Lower leg skin (tissue), 4 donors: ENCODE results near the gene MBNL2. TPM values are rescaled to one million over a fixed set of nuclear protein-coding genes. Genes with fewer than 3 reads are reported as not detected.

ENCODE experiments used
- DNase-seq, 2 donors: peaks; one replicate each; pipeline ENCODE4 v3.0.0-alpha.2; 2019; ENCODE audit warnings: low spot score in 2 of 2
- H3K4me3 ChIP-seq: fragments of 200-600 bp; sonication (generic); 2 replicates; pipeline ENCODE4 v1.5.1; 2017; ENCODE audit warnings: mild to moderate bottlenecking, low read depth; ENCODE audit not compliant: poor library complexity, severe bottlenecking
- POLR2A ChIP-seq, 2 donors: fragments of 450-650 bp; IDR thresholded peaks; one replicate each; pipeline ENCODE4 v1.6.1; 2016 to 2017; ENCODE audit warnings: antibody characterized with exemption in 2 of 2, mild to moderate bottlenecking in 1 of 2, moderate library complexity in 1 of 2
- WGBS, 2 donors: methylation state at CpG; one replicate each; pipeline ENCODE4 v1.1.5; 2018; 5-methylcytosine and 5-hydroxymethylcytosine counted together
- intact Hi-C: fragments of 100-400 bp; cut with DNase I; formaldehyde crosslinking; loops from one replicate; pipeline ENCODE4 v1.15.0; 2023; ENCODE audit warnings: low total_unique reads
- total RNA-seq, 4 donors: library from RNA; depleted of rRNA; stranded (reverse); fragments of >200 nt; gene quantifications; one replicate each; pipeline ENCODE4 v1.1.0, GENCODE V29; 2016
- TF ChIP-seq, protein P1 (sequence below), 3 donors: fragments of 450-650 bp; IDR thresholded peaks; one replicate each; pipeline ENCODE4 v1.5.1; 2016; ENCODE audit warnings: antibody characterized with exemption in 3 of 3, mild to moderate bottlenecking in 3 of 3, moderate library complexity in 2 of 3

MBNL2 gene
- total RNA-seq, 4 donors from 2014 or later = 37.6 to 59.5 (median 45.4) TPM

- DNase-seq = no peak
- WGBS, 2 donors = 77 to 88% methylated on average over 6 of the region's 6 CpGs
- no peak overlapping the region for H3K4me3 ChIP-seq
- TF ChIP-seq, protein P1, sequence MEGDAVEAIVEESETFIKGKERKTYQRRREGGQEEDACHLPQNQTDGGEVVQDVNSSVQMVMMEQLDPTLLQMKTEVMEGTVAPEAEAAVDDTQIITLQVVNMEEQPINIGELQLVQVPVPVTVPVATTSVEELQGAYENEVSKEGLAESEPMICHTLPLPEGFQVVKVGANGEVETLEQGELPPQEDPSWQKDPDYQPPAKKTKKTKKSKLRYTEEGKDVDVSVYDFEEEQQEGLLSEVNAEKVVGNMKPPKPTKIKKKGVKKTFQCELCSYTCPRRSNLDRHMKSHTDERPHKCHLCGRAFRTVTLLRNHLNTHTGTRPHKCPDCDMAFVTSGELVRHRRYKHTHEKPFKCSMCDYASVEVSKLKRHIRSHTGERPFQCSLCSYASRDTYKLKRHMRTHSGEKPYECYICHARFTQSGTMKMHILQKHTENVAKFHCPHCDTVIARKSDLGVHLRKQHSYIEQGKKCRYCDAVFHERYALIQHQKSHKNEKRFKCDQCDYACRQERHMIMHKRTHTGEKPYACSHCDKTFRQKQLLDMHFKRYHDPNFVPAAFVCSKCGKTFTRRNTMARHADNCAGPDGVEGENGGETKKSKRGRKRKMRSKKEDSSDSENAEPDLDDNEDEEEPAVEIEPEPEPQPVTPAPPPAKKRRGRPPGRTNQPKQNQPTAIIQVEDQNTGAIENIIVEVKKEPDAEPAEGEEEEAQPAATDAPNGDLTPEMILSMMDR (IDR thresholded peaks at IDR 0.05) = no peak
- no peak for TF ChIP-seq POLR2A (IDR thresholded peaks at IDR 0.05)
- intact Hi-C loops = loop anchor here (5.0 kb wide), 1 partner anchor 82 kb away; no protein-coding TSS in a partner anchor
These were observed 111.8 kb downstream of the MBNL2 start for GRCh38 chr13:97333983-97334382.

- intact Hi-C loops = loop anchor here (5.0 kb wide), 1 partner anchor 82 kb away; no protein-coding TSS in a partner anchor
- no peak for TF ChIP-seq POLR2A (IDR thresholded peaks at IDR 0.05)
- TF ChIP-seq, protein P1 (IDR thresholded peaks at IDR 0.05) = no peak
- DNase-seq = no peak
- 89 to 91% methylated on average over 3 of the region's 3 CpGs for WGBS, 2 donors
- H3K4me3 ChIP-seq = no peak overlapping the region
These were observed 112.6 kb downstream of the MBNL2 start for GRCh38 chr13:97334690-97335089.

- intact Hi-C loops = no loop called here
- WGBS, 2 donors = 74 to 77% methylated on average over 6 of the region's 6 CpGs
- TF ChIP-seq, protein P1 (IDR thresholded peaks at IDR 0.05) = no peak
- TF ChIP-seq POLR2A (IDR thresholded peaks at IDR 0.05) = no peak
- H3K4me3 ChIP-seq = no peak overlapping the region
- DNase-seq = no peak
These were observed 113.5 kb downstream of the MBNL2 start for GRCh38 chr13:97335488-97336134.

- TF ChIP-seq POLR2A (IDR thresholded peaks at IDR 0.05) = no peak
- TF ChIP-seq, protein P1 (IDR thresholded peaks at IDR 0.05) = no peak
- intact Hi-C loops = no loop called here
- no peak overlapping the region for H3K4me3 ChIP-seq
- DNase-seq = no peak
- 84 to 88% methylated on average over 4 of the region's 4 CpGs for WGBS, 2 donors
These were observed 115.9 kb downstream of the MBNL2 start for GRCh38 chr13:97337985-97338499.

DNA sequence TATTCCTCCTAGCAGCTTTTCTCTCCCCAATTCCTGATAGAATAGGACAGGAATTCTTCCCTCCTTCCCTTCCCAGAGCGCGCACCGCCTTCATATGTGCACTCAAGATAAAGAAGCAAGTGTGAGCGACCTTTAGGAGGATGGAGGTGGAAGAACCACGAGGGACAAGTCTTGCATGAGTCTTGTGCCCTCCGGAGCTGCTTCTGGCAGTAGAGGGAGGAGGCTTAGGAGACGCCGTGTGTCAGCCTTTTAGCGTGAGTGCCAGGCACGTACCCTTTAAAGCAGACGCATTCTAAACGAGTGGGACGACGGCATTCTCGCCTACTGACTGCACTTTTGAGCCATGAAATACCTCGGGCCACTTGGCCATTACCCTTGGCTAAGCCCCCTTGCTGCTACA is 116.4 kb downstream of the MBNL2 start:
- H3K4me3 ChIP-seq = no peak overlapping the region

More for the DNA sequence above, 116.4 kb downstream of the MBNL2 start:
- TF ChIP-seq, protein P1 (IDR thresholded peaks at IDR 0.05) = no peak
- no peak for TF ChIP-seq POLR2A (IDR thresholded peaks at IDR 0.05)
- intact Hi-C loops = no loop called here
- 78 to 90% methylated on average over 16 of the region's 16 CpGs for WGBS, 2 donors
- no peak for DNase-seq
